Tibial nerve (tissue), 4 donors: Measurements from ENCODE around the gene MSN.

Source experiments
- CTCF ChIP-seq, 5 experiments: fragments of 200-600 bp in 3 of 5; fragments of 450-650 bp in 2 of 5; sonication (generic) in 3 of 5; IDR thresholded peaks; one replicate each; pipeline ENCODE4 v1.5.1; 2016 to 2019; ENCODE audit warnings: antibody characterized with exemption in 5 of 5, mild to moderate bottlenecking in 3 of 5, moderate library complexity in 2 of 5
- EP300 ChIP-seq, 2 donors: sonication (generic); formaldehyde crosslinking; IDR thresholded peaks; one replicate each; pipeline ENCODE4 v1.6.1; 2017; ENCODE audit warnings: antibody characterized with exemption in 2 of 2, mild to moderate bottlenecking in 1 of 2
- POLR2A ChIP-seq, 2 donors: fragments of 450-650 bp; IDR thresholded peaks; one replicate each; pipeline ENCODE4 v1.6.1; 2017; ENCODE audit warnings: antibody characterized with exemption in 2 of 2, mild to moderate bottlenecking in 2 of 2, moderate library complexity in 2 of 2

GRCh38 chrX:65740909-65741308, 73.5 kb downstream of the MSN start:
- no peak for TF ChIP-seq POLR2A (IDR thresholded peaks at IDR 0.05)
- TF ChIP-seq CTCF (IDR thresholded peaks at IDR 0.05) = no peak
- TF ChIP-seq EP300 (IDR thresholded peaks at IDR 0.05) = no peak
